ENCODE measurements around the gene SLC30A3.
"Not testable (repeated sequence)": the region's sequence is repeated elsewhere in the genome, so short reads cannot be mapped to it uniquely, and the experiment has no call there.

Gene SLC30A3

DNA sequence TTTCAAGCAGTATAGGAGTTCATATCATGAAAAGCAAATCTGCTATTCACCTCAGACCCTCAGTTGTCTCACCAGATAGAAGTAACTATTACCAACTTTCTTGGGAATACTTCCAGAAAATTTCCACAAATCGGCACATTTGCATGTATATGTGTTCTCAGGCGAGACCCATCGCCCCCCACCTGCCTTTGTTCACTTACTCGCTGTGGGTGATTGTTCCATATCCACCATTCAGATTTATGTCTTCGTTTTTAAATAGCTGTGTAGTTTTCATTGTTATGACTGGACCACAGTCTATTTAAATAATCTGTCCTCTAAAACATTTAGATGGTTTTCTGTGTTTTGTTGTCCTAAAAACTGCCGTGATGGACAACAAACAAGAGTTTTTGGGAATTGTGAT, 22.6 kb upstream of the SLC30A3 start:
- no peak for DNase-seq (ENCODE audit: low read depth, low spot score)

DNA sequence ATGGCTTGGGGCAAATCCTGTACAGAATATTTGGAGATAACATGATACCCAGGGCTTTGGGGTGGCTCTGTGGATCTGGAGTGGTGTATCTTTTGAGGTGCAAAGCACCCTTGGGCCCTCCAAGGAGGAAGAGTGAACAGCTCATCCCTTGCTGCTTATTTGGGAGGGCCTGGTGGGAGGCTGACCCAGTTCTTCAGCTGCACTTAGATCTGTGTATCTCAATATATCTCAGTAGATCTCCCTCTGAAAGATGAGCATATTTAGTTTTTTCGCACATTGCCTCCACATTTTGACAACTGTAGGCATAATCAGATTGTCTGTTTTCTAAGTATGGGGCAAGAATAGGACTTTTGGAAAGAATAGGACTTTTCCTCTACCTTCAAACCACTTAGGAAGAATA, 22.1 kb upstream of the SLC30A3 start:
- DNase-seq (ENCODE audit: low read depth, low spot score), result no peak

DNA sequence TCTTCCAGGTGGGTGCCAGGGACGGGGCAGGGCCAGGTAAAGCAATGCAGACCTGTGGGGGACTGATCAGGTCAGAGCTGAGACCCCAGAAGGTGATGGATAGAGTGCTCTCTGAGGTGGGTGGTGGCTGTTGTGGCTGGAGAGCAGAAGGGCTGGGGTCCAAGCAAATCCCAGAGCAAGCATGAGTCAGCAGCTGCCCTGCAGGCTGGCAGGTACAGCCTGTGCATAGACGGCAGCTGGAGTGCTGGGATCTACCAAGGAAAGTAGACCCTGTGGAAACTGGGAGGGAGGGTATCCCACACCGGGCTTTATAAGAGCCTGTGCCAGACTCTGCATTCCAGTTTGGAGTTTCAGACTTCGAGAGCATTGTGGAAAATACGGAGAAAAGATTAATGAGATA, 20.0 kb upstream of the SLC30A3 start:
- DNase-seq (ENCODE audit: low read depth, low spot score), result peak; percentile 59

DNA sequence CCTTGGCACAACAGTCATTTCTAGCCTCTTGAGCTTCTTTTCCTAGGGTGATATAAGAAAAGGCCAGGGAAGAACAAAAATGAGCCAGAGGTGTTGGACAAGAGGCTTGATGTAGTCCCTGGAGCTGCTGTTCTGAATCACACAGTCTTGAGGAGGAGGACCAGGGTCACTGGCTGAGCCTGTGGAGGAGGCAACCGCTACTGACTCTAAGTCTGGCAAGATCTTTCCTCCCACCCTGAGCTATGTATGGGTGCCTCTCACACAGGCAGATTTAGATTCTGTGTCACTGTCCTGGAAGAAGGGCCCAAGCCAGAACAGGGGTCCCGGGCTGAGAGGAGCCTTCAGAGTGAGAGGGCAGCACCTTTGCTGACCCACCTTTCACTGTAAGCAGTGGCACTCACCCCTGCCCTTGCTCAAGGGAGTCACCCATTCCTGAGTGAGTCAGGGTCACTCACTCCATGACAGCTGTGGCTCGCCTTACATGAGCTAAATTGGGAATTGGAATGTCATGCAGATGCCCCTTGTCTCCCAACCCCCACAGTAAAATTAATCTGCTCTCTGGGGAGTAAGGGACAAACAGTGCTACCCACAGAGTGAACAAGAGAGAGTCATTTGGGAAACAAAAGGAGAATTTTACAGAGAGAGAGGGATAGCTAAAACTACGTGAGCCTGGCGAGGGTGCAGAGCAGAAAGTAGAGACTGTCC, 19.2 kb upstream of the SLC30A3 start, which contains the start of gene TRIM54:
TRIM54 (plus strand) TSS at position 575 of the 705 bp plus-strand sequence. CDS start 303 bp downstream, outside the sequence.
- DNase-seq (ENCODE audit: low read depth, low spot score), result no peak

DNA sequence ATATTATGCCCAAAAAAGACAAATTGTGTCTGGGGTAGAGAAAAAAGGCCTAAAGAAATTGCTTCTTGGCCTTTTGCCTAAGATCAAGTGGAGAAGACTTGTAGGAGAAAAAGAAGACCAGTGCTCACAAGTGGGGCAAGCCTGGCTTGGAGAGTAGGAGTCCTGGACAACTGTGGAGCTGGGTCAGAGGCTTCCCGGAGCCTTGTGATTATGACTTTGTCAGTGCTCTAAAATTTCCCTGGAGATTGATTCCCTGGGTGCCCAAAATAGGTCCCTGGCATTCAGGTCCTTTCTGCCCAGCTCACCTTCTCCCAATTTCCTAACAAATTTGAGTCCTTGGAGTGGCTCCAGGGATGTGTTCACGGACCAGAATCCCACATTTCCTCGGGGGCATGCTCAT, 18.6 kb upstream of the SLC30A3 start:
- no peak for DNase-seq (ENCODE audit: low read depth, low spot score)

DNA sequence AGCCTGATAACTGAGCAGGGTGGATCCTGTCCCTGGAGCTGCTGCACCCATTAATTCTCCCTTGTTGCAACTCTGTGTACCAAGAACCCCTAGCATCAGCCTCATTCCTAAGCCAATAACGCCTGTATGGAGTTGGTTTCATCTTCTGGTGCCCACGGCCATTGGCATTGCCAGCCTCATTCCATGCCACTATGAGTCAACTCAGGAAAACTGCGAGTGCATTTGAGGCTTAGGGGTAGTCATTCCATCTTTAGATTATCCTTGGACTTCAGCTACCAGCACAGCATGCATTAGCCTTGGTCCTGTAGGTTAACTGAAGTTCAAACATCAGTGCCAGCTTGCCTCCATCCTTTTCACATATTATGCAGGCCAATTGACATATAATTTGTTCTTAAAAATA, 18.0 kb upstream of the SLC30A3 start:
- no peak for DNase-seq (ENCODE audit: low read depth, low spot score)

DNA sequence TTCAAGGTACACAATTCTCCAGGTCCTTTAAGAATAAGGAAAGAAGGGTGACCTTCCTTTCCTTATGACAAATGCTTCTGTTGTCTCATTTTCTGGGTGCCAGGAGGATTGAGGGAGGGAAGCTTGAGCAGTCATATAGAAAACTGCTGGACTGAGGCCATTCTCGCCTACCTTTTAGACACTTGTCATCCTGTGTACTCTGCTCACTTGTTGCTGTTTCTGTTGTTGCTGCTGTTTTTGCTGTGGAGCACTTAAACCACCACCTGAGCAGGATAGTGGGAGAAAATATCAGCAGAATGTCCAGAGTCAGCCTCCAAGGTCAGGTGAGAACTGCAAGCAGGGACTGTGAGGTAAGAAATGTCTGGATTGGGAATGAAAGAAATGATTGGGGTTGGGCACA, 15.2 kb upstream of the SLC30A3 start:
- no peak for DNase-seq (ENCODE audit: low read depth, low spot score)

DNA sequence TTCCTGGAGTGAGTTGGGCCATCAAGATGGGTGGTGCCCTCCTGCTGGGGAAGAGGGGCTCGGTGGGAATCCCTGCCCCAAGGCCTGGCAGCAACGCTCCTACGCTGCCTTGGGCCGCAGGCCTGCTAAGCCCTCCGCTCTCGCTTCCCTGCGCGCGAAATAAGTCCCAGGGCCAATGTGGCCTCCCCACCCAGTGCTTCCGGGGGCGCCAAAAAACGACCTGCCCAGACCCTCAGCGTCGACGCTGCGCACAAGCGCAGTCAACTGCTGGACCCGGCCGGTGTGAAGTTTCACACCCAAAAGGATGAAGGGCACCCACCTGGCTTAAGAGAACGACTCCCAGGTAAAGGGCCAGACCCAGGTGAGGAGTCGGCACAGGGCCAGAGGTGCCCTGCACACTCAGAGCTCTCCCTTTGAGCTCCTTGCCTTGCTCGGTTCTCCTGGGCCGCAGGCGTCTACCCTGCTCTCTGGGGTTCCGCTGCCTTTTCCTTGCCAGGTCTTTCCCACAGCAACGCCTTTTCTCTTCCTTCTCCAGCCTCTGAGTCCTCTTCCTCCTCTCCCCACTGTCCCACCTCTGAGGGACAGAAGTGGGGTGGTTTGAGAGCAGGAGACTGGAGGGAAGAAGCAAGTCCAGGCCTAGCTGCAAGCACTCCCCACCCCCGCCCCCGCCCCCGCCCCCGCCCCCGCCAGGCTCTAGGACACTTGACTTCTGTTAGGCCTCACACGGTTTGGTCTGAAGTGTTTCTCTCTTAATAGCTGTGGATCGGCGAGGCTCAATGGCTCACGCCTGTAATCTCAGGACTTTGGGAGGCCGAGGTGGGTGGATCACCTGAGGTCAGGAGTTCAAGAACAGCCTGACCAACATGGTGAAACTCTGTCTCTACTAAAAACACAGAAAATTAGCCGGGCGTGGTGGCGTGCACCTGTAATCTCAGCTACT, 12.6 kb upstream of the SLC30A3 start, which contains the start of gene DNAJC5G:
DNAJC5G (plus strand) TSS at position 223 of the 940 bp plus-strand sequence. CDS start 1,296 bp downstream, outside the sequence.
- no peak for DNase-seq (ENCODE audit: low read depth, low spot score)

DNA sequence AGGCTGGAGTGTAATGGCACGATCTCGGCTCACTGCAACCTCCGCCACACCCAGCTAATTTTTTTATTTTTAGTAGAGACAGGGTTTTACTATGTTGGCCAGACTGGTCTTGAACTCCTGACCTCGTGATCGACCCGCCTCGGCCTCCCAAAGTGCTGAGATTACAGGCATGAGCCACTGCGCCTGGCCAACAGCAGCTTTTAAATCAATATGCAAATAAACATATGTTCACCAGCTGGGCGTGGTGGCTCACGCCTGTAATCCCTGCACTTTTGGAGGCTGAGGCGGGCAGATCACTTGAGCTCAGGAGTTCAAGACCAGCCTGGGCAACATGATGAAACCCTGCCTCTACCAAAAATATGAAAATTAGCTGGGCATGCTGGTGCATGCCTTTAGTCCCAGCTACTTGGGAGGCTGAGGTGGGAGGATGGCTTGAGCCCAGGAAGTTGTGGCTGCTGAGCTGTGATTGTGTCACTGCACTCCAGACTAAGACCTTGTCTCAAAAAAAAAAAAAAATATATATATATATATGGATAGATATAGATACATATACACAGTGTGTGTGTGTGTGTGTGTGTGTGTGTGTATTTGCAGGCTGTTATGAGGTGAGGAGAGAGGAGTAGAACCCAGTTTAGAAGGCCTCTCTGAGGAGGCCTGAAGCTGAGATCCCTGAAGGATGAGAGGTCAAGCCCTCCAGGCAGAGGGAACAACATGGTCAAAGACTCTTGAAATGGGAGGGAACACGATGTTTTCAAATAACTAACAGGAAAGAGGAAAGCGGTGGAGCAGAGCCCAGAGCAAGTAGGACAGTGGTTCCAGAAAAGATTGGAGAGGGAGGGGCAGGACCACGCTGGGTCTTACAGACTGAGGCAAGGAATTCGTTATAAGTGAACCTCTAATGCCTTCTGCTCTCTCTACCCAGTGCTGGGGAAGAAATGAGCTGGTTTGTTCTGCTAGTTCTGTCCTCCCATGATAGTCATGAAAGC, 10.0 kb upstream of the SLC30A3 start:
- not testable (repeated sequence) for DNase-seq (ENCODE audit: low read depth, low spot score)

DNA sequence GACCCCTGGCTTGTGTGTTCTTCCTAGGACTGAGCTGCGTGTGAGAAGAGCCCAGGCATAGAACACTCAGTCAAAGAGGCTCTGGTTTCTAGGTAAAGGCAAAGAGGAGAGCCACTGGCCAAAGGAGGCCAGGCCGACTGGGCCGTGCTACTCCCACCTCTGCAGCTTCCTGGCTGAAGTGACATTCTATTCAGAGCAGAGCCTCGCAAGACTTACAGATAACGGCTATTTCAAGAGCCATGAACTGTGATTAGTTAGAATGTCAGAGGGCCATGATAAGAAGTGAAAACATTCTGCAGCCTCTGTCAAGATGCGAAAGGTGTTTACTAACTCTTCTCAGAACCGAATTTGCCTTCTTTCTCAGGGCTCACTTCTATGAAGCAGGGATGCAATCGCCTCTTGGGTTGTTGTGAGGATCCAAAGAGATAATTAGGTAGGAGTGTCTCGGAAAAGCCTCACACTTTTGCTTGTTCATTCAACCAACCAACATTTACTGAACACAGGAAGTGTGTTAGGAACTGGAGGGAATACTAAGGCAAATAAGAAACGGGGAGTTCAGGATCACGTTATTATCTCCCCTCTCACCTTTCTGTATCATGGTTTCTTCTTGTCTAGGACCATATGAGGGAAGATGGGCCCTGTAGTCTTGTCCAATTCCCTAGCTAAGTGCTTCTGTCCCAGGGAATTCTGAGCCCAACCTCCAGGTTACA, 8.9 kb upstream of the SLC30A3 start:
- no peak for DNase-seq (ENCODE audit: low read depth, low spot score)

DNA sequence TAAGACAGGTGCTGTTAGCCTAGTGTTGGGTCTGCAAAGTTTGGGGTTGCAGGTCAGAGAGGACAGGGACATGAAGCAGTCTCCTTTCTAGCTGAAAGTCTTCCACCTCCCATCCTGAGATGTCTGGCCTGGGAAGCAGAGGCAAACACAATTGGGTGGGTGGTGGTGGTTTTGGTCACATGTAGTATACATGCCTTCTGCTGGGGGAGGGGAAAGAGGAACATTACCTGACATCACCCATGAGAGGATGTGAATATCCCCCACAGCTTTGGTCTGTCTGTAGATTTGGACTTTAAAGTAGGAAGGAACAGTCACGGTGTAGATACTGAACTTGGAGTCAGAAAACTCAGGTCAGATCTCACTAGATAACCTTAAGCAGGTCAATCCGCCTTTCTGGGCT, 7.8 kb upstream of the SLC30A3 start:
- no peak for DNase-seq (ENCODE audit: low read depth, low spot score)

DNA sequence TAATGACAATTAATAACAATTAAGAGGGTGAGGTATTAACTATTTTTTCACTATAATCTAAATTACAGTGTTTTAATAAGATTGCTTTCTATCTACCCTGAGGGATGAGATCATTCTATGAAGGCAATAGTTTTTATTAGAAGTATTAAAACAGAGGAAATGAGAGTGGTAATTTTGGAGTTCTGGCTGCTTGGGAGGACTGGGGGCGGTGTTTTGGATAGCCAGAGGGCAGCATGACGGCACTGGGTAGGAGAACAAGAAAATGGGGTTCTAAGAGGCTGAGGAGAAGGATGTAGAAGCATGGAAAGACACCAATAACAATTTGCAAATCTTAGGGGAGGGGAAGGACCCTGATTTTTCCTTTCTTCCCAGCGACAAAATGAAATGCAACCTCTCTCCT, 7.3 kb upstream of the SLC30A3 start:
- DNase-seq (ENCODE audit: low read depth, low spot score), result no peak

DNA sequence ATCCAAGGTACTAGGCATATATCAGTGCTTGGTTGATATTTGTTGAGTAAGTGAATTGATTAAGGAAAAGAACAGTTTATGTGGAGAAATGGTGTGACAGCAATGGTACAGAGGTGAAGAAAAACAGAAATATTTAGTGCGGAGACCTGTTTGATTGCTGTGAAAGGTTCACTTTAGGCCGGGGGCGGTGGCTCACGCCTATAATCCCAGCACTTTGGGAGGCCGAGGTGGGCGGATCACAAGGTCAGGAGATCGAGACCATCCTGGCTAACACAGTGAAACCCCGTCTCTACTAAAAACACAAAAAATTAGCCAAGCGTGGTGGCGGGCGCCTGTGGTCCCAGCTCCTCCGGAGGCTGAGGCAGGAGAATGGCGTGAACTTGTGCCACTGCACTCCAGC, 5.4 kb upstream of the SLC30A3 start:
- not testable (repeated sequence) for DNase-seq (ENCODE audit: low read depth, low spot score)

DNA sequence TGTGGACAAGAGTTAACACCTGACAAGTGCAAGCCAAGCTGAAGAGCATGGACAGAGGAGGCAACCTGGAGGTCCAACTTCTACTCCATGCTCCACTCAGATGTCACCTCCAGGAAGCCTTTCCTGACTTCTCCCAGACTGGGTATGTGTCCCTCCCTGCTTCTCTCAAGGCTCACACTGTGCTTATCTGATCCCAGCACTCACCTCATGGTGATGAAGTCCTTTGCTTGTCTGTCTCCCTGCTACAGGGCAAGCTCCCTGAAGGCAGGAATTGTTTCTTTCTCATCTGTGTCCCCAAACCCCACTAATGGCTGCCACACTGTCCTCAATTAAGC, 2.7 kb upstream of the SLC30A3 start:
- no peak for DNase-seq (ENCODE audit: low read depth, low spot score)

DNA sequence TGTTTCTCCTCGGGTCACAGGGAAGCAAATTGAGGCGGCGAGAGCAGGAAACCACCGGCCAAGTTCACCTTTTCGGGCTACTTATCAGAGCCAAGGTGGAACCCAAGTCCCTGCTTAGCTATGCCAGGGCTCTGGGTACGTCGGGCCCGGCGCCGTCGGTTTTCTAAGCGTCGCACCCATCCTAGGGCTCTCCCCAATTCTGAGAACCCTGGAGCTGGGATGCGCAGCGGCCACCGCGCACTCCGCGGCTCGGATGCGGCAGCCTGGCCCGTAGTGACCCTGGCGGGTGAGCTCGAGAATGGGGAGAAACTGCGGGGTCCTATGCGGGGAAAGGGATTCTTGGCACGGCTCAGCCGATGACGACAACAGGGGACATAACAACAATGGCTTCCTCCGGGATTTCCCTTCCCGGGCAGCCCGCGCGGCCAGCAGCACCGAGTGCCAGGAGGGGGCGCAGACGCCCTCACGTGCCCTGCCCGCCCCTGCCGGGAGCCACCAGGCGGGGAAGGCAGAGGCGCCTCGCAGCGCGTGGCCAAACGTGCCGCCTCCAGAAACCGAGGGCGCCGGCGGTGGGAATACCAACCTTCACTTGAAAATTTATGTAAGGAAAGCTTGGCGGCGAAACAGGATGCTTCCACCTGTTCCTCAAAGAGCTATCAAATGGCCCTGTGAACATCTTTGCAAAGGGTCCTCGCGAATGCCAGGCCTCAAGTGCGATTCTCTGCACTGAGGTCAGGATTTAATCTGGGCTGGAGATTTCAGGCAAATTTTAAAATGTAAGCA, 2.1 kb upstream of the SLC30A3 start:
- peak; percentile 77 for DNase-seq (ENCODE audit: low read depth, low spot score)

DNA sequence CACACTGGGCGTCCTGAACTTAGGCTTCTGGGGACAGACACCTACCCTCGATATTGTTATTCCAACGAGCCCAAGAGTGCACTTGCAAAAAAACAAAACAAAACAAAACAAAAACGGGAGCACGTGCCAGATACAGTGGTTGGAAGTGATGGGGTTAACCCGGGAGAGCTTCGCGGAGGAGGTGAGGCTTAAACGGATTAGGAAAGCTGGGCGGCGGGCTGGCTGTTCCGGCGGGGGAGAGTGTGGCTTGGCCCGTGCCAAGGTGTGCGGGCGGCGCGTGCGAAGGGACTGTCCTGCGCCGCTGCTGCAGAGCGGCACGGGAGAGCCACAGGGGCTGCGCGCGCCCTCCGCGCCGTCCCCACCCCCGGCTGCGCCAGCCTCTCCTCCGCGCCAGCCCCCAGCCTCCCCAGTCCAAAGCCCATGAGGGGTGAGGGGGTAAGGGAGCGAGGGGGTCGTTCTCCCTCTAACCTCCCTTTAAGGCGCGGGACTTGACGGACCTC, 1.5 kb upstream of the SLC30A3 start:
- DNase-seq (ENCODE audit: low read depth, low spot score), result no peak

DNA sequence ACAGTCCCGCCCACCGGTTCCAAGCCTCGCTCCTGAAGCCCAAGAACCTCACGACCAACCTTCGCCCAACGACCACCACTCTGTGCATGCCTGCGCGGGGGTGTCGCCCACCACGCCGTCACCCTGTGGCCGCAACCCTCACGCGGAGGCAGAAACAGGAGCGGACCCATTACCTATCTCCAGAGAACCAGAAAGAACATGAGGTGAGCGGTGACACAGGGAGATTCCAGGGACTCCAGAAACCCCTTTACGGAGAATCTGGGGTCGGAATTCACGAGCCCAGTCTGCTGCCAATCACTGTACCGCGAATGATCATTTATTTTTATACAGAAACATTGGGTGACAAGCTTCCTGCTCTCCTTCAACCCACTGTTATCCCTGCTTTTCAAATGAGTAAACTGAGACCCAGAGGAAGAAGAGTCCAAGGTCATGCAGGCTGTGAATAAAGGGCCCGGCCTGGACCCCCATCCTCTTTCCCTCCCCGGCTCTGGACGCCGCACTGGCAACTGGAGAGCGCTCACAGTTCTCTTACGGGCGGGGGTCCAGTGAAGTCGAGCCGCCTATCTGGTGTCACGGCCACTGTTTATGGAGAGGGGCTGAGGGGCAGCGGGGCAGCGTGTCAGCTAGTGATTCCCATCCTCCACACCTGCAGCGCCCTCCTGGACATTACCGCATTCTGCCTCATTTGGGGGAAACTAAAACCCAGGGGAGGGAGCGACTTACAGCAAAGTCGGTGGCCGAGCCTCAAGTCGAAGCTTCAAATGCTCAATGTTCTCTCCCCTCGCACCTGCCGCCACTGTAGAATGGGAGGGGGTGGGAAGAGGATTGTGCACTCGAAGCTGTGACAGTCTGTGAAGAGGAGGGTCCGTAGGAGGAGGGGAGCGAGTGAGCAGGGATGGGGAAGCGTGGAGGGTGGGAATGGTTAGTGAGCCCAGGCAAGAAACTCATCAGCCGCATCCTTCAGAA, 723 bp upstream of the SLC30A3 start:
- DNase-seq (ENCODE audit: low read depth, low spot score), result no peak

DNA sequence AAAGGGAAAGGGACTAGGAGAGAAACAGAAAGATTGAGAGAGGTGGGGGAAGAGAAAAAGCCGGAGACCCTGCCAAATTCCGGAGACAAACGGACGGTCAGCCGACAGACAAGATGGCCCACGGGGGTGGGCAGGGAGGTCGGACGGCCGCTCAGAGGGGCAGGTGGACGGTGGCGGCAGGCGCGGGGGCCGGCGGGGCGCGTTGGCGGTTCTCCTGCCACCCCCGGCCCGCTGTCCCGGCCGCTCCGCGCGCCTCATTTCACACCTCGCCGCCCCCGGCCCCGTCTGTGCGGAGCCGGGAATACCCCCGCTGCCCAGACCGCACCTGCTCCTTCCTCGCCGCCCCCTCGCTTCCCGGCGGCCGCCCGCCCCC, 935 bp downstream of the SLC30A3 start:
- no peak for DNase-seq (ENCODE audit: low read depth, low spot score)
